GM19463 (cell line): ENCODE measurements around the gene AKT1S1.

Source experiments
- ATAC-seq: cut with Tn5 transposase; IDR thresholded peaks from one replicate; pipeline ENCODE4 v1.9.1; 2021; ENCODE audit warnings: mild to moderate bottlenecking, moderate library complexity; ENCODE audit not compliant: unreplicated experiment

AKT1S1 gene

DNA sequence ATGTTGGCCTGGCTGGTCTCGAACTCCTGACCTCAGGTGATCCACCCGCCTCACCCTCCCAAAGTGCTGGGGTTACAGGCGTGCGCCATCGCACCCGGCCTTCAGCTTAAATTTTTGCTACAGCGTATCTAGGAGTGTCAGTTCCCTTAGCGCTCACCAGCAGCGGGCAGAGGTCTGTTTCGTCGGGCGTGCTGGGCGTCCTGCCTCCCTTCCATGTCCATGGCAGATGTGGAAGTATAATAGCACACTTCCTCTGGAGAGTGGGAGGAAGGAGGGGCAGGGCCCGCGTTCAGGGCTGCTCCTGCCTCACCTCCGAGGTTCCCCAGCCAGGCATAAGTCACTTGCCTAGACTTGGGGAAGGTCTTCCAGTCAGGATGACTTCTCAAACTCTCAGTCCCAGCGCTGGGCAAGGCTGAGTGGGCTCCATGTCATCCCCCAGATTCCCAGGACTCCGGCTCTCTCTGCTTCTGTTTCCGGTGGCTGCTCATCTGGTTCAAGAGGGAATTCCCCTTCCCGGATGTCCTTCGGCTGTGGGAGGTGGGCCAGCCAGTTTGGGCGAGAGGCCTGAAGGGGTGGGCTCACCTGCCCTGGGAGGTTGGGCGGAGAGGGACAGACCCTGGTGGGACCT lies 10.0 kb upstream of the AKT1S1 start:
- ATAC-seq: no peak

DNA sequence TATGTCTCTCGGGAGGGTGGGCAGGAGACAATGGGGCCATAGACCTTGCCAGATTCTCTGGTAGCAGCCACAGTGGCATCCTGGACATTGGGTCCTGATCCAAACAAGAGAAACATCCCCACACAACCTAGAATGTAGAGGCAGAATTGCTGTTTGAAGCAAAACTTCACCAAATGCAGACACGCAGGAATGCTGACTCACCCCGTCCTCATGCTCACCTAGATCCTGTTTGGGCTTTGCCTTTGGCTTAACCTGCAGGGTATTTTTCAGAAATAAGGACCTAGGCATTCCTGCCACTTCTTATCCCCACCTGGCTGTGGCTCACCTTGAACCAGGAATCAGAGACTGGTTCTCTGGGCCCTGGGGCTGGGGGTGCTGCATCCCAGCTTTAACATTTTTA lies 7.6 kb upstream of the AKT1S1 start:
- no peak for ATAC-seq

DNA sequence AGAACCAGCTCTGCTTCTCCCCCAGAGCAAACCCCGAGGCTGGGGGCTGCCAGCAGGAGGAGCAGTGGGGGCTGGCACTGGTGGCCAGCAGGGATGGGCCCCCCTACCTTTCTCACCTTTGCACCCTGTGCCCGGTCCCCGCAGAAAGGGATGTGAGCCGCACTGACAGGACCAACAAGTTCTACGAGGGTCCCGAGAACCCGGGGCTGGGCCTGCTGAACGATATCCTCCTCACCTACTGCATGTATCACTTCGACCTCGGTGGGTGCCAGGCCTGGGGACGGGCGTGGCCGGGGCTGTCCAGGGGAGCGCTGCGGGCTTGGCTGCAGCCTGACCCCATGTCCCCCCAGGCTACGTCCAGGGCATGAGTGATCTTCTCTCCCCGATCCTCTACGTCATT lies 7.0 kb upstream of the AKT1S1 start:
- ATAC-seq: no peak

DNA sequence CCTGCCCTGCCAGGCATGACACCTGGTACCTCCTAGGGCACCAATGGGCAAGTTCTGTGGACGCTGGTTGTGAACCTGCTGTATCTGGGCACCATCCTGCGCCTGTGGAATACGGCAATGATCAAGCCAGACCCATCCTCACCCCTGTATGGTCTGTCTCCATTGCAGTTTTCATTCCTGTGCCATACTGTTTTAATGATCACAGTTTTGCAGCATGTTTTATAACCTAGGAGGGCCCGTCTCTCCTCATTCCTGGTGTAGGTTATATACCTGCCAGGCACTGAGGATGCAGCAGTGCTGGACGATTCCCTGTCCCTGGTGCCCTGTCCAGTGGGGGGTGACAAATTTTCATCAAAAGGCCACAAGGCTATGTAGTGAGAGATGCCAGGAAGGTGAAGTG lies 5.9 kb upstream of the AKT1S1 start:
- no peak for ATAC-seq

DNA sequence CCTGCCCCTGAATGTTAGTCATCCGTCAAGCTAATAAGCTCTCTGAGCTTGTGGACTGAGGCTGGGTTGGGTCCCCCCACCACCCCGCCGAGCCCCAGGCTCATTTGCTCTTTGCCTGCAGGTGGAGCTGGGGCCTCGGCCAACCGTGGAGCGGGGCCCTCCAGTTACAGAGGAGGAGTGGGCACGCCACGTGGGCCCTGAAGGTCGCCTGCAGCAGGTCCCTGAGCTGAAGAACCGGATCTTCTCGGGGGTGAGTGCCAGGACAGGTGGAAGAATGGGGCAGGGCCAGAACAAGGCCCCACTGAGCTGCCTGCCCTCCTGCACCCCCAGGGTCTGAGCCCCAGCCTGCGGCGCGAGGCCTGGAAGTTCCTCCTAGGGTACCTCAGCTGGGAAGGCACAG lies 5.5 kb upstream of the AKT1S1 start:
- no peak for ATAC-seq

DNA sequence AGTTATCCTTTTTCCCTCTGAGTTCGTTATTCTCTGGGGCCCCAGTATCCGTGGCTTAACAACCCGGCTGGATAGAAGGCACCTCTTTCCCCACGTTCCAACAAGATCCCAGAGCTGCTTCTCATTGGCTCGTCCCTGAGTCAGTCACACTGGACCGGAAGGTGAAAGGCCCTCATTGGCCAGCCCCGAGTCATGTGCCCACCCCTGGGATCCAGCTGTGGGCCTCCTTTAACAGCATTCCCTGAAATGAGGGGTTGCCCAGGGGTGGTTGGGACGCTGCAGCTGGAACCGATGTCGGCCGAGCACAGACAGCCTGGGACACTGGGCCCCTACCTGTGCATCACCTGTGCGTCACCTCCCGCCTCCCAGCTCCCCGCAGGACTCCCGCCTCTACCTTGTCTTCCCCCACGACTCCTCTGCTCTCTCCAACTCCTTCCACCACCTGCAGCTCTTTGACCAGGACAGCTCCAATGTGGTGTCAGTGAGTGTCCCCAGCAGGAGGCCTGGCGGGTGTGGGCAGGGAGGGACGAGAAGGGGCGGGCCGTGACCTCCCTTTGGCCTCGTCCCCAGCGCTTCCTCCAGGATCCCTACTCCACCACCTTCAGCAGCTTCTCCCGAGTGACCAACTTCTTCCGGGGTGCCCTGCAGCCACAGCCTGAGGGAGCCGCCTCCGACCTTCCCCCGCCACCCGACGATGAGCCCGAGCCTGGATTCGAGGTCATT lies 4.7 kb upstream of the AKT1S1 start:
- no peak for ATAC-seq

DNA sequence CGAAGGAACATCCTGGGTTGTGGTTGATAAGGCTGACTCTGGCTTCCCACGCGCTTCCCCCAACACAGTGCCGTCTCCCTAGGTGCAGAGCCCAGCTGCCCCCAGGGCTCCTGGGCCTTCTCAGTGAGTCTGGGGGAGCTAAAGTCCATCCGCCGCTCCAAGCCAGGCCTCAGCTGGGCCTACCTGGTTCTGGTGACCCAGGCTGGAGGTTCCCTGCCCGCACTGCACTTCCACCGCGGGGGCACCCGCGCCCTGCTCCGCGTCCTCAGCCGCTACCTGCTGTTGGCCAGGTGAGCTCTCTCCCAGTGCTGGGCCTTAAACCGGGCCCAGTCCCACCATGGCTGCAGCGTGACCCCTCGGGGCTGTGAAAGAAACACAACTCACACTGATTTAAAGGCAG lies 4.0 kb upstream of the AKT1S1 start:
- ATAC-seq: no peak

DNA sequence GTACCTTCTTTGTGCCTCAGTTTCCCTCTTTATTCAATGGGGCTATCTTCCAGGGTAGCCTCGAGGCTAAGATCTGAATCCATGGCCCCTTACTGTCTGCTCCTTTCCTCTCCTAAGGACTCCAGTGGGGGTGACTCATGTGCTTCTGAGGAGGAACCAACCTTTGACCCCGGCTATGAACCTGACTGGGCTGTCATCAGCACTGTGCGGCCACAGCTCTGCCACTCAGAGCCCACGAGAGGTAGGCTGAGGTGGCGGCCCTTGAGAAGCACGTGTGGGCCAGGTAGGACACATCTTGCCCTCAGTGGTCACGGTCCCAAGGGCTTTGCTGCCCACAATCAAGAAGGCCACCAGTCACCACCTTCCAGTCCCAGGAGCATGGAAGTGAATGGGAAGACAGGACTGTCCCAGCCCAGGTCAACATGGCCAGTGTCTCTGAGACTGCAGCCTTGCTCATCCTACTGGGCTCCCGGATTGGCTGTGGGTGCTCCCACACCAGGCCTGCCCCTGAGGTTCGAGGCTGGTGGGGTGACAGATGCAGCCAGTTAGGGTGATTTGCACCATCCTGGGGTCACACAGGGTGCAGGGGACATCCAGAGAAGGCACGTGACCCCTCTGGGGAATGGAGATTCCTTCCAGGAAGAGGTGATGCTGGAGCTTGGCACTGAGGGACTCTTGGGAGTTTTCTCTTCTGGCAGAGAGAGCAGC lies 3.2 kb upstream of the AKT1S1 start:
- no peak for ATAC-seq

DNA sequence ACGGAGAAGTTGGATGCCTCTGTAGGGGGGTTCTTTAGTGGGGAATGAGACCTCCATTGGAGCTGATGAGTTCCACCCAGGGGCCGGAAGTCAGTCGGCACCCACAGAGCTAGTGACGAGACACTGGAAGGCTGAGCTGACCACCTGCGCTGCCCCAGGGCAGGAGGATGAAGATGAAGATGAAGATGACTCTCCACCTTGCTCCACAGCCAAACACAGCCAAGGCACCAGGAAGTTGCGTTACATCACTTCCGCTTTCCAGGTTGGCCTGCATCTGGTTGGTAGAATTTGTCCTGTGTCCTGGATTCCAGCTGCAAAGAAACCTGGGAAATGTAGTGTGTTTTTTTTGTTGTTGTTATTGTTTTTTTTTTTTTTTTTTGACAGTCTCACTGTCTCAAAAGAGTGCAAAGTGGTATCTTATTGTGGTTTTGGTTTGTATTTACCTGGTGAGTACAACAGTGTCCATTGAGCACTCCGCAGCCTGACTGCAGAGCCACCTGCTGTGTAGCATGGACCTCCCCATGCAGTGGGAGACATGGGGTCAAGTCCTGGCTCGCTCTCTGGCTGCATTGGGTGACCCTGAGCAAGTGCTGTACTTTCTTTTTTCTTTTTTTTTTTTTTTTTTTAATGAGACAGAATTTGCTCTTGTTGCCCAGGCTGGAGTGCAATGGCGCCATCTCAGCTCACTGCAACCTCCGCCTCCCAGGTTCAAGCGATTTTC lies 2.2 kb upstream of the AKT1S1 start:
- ATAC-seq: no peak

DNA sequence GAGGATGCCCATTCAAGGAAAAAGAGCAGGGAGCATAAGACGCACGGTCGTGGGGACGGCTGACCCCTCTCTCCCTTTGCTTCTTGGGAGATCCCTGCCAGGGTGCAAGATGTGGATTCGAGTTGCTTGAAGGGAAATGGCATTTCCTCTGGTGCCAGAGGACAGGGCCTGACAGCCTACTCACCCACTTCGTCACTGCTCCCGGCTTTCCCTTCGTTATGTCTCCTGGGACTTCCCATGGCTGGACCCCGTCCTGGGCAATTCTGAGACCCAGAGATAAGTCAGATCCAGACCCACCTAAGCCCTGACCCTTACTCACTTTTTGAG lies 1.6 kb upstream of the AKT1S1 start:
- no peak for ATAC-seq

DNA sequence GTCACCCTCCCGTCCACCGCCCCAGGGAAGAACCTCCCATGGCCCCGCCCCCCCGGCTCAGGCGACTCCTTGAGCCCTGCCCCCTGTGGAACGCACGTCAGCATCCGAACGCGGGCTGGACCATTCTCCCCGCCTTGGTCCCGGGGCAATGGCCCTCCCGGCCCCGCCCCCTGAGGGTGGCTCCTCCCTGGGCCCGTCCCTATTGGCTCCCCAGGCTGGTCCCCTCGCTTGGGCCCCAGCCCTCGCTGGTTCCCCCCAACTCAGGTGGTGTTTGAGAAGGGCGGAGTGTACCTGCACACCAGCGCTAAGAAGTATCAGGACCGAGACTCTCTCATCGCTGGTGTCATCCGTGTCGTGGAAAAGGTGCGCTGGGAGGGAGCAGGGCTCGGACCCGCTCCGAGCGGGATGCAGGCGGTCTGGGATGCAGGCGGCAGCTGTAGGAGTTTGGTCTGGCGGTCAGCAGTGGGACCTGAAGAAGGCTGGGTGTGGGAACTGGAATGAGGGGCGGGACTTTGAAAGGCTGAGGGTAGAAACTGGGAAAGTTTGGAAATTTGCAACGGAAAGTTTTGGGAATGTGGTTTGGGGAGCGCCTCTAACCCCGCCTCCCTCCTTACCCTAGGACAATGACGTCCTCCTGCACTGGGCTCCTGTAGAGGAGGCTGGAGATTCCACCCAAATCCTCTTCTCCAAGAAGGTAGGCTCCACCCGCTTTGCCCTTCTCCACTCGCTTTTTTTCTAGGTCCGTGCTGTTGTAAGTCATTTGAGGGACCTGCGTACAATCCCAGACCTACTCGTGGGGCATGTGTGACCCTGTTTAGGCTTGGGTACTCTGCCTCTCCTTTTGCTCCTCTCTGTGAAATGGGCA lies 956 bp upstream of the AKT1S1 start:
- peak; percentile 53 for ATAC-seq

DNA sequence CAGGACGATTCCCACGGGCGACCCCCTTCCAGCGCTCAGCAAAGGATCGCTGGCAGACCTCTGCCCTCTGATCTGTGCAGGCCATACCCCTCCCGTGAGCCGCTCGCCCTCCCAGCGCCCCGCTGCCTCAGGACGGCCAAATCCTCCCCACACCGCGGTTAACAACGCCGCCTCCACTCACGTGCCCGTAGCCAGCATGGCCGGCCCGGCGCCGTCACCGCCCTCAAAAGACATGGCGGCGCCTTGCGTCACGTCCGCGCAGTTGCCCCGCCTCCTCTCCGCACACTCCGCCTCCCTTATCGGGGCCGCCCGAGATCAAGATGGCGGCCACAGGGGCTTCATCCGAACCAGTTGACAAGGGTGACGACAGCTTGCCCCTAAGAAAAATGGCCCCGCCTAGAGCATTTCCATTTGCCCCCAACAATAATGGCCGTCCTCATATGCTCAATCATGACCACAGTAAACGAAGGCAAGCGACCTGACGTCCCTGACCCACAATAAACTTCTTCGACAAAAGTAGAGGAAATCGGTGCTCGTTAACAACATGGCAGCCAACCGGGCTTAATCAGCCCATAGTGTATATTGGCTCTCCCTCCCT lies 634 bp downstream of the AKT1S1 start:
- ATAC-seq: peak; percentile 44

DNA sequence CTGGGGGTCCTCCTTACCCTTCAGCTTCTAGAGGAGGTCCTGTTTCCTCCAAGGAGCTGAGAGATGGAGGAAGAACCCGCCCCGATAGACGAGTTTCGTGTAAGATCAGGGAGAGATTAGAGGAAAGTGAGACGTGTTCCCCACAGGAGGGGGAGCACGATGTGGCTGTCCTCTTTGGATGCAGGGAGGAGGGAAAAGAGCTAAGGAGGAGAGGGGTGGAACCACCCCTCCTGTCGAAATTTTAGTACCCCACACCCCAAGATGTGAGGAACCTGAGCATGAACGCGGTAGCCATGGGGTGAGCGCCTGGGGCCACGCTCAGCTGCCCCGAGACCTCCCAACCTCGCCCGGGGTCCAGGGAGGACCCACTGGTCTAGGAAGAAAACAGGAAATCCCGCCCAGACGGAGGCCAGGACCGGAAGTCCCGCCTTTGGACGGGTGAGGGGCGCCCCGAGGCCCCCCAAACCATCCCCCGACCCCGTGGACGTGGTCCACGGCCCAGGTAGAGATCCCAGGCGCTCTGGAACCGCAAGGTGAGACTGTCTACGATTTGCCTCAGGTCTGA lies 1.2 kb downstream of the AKT1S1 start:
- no peak for ATAC-seq

DNA sequence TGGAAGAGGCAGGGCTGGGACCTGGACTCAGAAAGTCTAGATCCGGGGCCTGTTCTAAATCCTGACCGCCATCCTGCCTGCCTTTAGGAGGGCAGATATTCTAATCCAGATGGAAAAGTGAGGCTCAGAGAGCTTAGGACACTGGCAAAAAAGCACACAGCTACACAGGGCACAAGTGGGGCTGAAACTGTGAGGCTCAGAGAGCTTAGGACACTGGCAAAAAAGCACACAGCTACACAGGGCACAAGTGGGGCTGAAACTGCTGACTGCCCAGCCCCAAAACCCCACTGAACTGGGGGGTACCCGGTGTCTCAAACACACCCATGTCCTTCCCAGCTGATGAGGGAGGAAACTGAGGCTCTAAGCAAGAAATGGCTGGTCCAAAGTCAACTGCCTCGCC lies 2.0 kb downstream of the AKT1S1 start:
- no peak for ATAC-seq

DNA sequence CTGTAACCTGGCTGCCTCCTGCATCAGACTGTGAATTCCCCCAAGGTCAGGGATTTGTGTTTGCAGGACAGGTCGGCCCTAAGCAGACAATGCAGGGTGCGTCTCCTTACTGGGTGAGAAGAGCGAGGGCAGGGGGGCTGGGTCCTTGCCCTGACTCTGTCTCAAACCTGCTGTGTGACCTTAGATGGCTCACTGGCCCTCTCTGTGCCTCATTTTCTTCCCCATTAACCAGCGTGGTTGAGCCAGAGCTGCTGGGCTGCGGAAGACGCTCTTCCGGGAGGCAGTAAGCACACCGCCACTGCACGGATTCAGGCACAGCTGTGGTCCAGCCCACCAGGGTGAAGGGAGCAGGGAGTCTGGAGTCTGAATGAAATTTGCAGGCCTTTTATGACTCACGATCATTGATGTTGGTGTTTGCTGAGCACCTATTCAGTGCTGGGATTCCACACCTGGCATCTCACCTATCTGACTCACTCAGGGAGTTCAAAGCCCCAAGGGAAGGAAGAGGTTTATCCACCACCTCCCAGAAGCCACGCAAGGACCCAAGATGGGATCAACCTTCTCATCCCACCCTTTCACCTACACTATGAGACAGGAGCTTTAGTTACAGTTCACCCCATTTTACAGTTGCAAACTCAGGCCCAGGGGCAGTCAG lies 2.5 kb downstream of the AKT1S1 start:
- no peak for ATAC-seq

DNA sequence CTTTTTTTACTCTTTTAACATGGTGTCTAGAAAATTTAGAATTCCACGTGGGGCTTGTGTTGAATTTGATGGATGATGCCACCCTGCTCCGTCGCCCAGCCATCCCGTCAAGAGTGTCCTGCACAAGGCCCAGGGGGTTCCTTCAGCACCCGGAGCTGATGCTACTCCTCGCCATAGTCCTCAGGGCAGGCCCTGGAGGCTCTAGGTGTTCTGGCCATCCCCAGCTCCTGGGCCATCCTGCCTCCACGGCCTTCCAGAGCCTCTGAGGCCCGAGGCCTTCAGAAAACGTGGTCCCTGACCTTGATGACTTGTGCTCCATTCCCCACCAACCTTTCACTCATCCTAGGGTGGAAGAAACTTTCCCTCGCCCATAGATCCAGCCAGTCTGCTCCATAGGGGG lies 3.3 kb downstream of the AKT1S1 start:
- ATAC-seq: no peak

DNA sequence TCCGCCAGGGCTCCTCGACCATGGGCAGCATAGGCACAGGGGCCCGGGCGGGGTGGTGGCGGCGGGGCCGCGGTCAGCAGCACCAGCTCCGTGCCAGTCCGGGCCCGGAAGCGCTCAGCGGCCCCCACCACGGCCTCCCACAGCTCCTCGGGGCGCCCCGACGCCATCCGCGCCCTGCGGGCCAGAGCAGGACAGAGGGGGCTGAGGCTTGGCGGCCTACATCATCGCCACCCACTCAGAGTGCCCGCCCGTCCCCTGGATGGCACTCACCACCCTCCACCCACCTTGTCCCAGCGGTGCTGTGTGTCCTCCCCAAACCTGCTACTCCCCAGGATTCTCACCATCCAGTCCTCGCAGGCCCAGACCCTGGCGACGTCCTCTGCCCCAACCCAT lies 4.0 kb downstream of the AKT1S1 start:
- no peak for ATAC-seq

DNA sequence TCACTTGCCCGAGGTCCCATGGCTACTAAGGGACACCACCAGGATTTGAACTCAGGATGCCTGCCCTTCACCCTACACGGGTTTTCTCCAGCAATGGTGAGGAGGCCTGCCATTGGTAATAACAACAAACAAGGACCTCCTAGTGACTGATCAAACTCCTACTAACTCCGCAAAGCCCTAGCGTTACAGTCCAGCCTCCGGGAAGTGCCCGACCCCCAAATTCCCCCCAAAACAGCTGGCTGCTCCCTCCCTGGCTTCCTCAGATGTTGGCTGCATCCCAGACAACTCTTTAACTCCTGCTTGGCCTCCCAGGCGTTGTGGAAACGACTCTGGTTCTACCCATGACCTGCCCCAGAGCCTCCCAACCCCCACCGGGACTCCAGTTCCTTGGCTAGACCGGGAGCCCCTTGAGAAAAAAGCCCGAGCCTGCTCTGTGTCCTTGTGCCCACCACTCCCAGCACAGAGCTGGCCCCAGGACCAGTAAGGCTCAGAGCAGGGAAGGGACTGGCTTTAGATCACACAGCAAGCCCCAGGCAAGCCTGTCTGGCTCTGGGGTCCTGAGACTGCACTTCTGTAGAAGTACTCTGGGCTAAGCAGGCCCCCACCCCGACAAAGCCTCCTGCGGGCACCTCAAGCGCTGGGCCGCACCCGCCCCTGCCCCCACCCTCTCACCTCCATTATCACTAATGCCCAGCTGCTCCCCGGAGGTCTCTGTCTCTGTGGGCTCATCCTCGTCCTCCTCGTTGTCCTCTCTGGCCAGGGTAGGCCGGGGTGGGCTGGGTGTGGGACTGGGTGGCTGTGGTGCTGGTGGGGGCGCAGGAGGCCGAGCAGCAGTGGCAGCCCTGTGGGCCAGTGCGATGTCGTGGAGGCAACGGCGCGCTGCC lies 4.7 kb downstream of the AKT1S1 start:
- no peak for ATAC-seq
